Panc1 (cell line): Measurements from ENCODE around the gene FTCDNL1.

ENCODE experiments used
- CTCF ChIP-seq: fragments of 450-650 bp; IDR thresholded peaks from 2 replicates; pipeline ENCODE4 v1.5.1; 2017; ENCODE audit warnings: mild to moderate bottlenecking
- REST ChIP-seq, 2 experiments: IDR thresholded peaks; 2 replicates each; pipeline ENCODE4 v1.6.1; 2011 to 2012; ENCODE audit warnings: low read depth in 2 of 2, control low read depth in 1 of 2, low read length in 1 of 2, mild to moderate bottlenecking in 1 of 2, moderate library complexity in 1 of 2; ENCODE audit not compliant: insufficient read depth in 1 of 2

- TF ChIP-seq REST (IDR thresholded peaks at IDR 0.05; ENCODE audit: insufficient read depth in 1 of 2, low read depth in 2 of 2, low read length in 1 of 2) (no peak), CTCF (no peak)
Measured at GRCh38 chr2:199870581-199870980, 19.6 kb upstream of the FTCDNL1 start.
